Measurements from ENCODE around the gene OR8H3.
"Not testable (repeated sequence)": the region's sequence is repeated elsewhere in the genome, so short reads cannot be mapped to it uniquely, and the experiment has no call there.

The OR8H3 gene

GRCh38 chr11:56122073-56122472 is at the start of gene OR8H3:
Gene OR8H3 (plus strand): TSS chr11:56122373. CDS start chr11:56122373, 0 bp downstream.
- no peak for DNase-seq

- DNase-seq, result no peak
Measured at GRCh38 chr11:56089697-56090096, 32.5 kb upstream of the OR8H3 start.

GRCh38 chr11:56093008-56093407 is 29.2 kb upstream of the OR8H3 start, which contains the start of gene OR8I2:
Gene OR8I2 (plus strand): TSS chr11:56093308. CDS start chr11:56093308, 0 bp downstream.
- DNase-seq, result no peak

- DNase-seq, result no peak
Measured at GRCh38 chr11:56103210-56103737, 18.9 kb upstream of the OR8H3 start, which contains the start of gene OR8H2. Gene OR8H2 (plus strand): TSS chr11:56103687. CDS start chr11:56105043, 1,356 bp downstream.

- no peak for DNase-seq
Measured at GRCh38 chr11:56140151-56140661, 18.0 kb downstream of the OR8H3 start, which contains the start of gene OR8J3. Gene OR8J3 (minus strand): TSS chr11:56140201. CDS start chr11:56137718, 2,483 bp downstream.

- not testable (repeated sequence) for DNase-seq
Measured at GRCh38 chr11:56143681-56144080, 21.5 kb downstream of the OR8H3 start.

GRCh38 chr11:56151376-56151775 is 29.2 kb downstream of the OR8H3 start:
- no peak for DNase-seq

GRCh38 chr11:56152333-56152732 is 30.2 kb downstream of the OR8H3 start:
- DNase-seq, result no peak

GRCh38 chr11:56160217-56160616 is 38.0 kb downstream of the OR8H3 start, which contains the start of gene OR8K5:
Gene OR8K5 (minus strand): TSS chr11:56160317. CDS start chr11:56160317, 0 bp downstream.
- no peak for DNase-seq

GRCh38 chr11:56163804-56164203 is 41.6 kb downstream of the OR8H3 start:
- DNase-seq, result no peak

- DNase-seq, result no peak
Measured at GRCh38 chr11:56172256-56172830, 50.2 kb downstream of the OR8H3 start.
